Measurements from ENCODE around the gene CLEC4A.
"Not testable (repeated sequence)": the region's sequence is repeated elsewhere in the genome, so short reads cannot be mapped to it uniquely, and the experiment has no call there.

Gene CLEC4A

GRCh38 chr12:8123124-8123912, at the start of gene CLEC4A:
CLEC4A (plus strand) TSS chr12:8123617; CDS start chr12:8123879, 262 bp downstream.
- DNase-seq: no peak

GRCh38 chr12:8075935-8076334, 47.5 kb upstream of the CLEC4A start:
- DNase-seq: no peak

GRCh38 chr12:8076366-8076765, 47.1 kb upstream of the CLEC4A start:
- DNase-seq: no peak

- DNase-seq: no peak
Measured at GRCh38 chr12:8077207-8077606, 46.2 kb upstream of the CLEC4A start.

GRCh38 chr12:8078398-8078797, 45.0 kb upstream of the CLEC4A start:
- DNase-seq: peak; percentile 68 to 71

GRCh38 chr12:8078916-8079315, 44.5 kb upstream of the CLEC4A start:
- no peak for DNase-seq

GRCh38 chr12:8080120-8080519, 43.3 kb upstream of the CLEC4A start:
- no peak for DNase-seq

- peak; percentile 11 to 30 for DNase-seq
Measured at GRCh38 chr12:8081251-8081920, 42.0 kb upstream of the CLEC4A start.

GRCh38 chr12:8082808-8083100, 40.7 kb upstream of the CLEC4A start:
- no peak for DNase-seq

GRCh38 chr12:8084351-8084750, 39.1 kb upstream of the CLEC4A start:
- peak in 1 of 2 donors; percentile 31 for DNase-seq

GRCh38 chr12:8087666-8088065, 35.8 kb upstream of the CLEC4A start:
- no peak for DNase-seq

- peak; percentile 19 to 26 for DNase-seq
Measured at GRCh38 chr12:8088574-8088973, 34.8 kb upstream of the CLEC4A start.

GRCh38 chr12:8089277-8089676, 34.1 kb upstream of the CLEC4A start:
- not testable (repeated sequence) for DNase-seq

- DNase-seq: no peak
Measured at GRCh38 chr12:8089716-8090115, 33.7 kb upstream of the CLEC4A start.

GRCh38 chr12:8093291-8093690, 30.1 kb upstream of the CLEC4A start:
- no peak for DNase-seq

GRCh38 chr12:8096281-8096915, 27.0 kb upstream of the CLEC4A start:
- DNase-seq: no peak

GRCh38 chr12:8099235-8099634, 24.2 kb upstream of the CLEC4A start:
- DNase-seq: no peak

GRCh38 chr12:8108808-8109398, 14.5 kb upstream of the CLEC4A start:
- DNase-seq: peak; percentile 67 to 82

- DNase-seq: not testable (repeated sequence)
Measured at GRCh38 chr12:8113117-8113516, 10.3 kb upstream of the CLEC4A start.

- no peak for DNase-seq
Measured at GRCh38 chr12:8120072-8120713, 3.2 kb upstream of the CLEC4A start.

GRCh38 chr12:8127138-8127537, 3.7 kb downstream of the CLEC4A start:
- no peak for DNase-seq

- not testable (repeated sequence) for DNase-seq
Measured at GRCh38 chr12:8133636-8134397, 10.4 kb downstream of the CLEC4A start.

All from activated CD4-positive, alpha-beta T cell treated with anti-CD3 and anti-CD28 coated beads for 4 hours (primary cell).